Vagina (tissue), 2 donors: ENCODE measurements around the gene TBC1D21.

ENCODE experiments used
- CTCF ChIP-seq, 3 experiments: fragments of 450-650 bp in 2 of 3; fragments of 200-600 bp in 1 of 3; sonication (generic) in 1 of 3; IDR thresholded peaks; one replicate each; pipeline ENCODE4 v1.5.1; 2017 to 2019; ENCODE audit warnings: antibody characterized with exemption in 3 of 3, mild to moderate bottlenecking in 2 of 3, moderate library complexity in 2 of 3
- POLR2A ChIP-seq, 2 donors: fragments of 450-650 bp; IDR thresholded peaks; one replicate each; pipeline ENCODE4 v1.6.1; 2017; ENCODE audit warnings: antibody characterized with exemption in 2 of 2, mild to moderate bottlenecking in 2 of 2, moderate library complexity in 2 of 2

- TF ChIP-seq CTCF (IDR thresholded peaks at IDR 0.05) (no peak), POLR2A (IDR thresholded peaks at IDR 0.05) (no peak)
Measured at GRCh38 chr15:73914145-73914544, 40.8 kb downstream of the TBC1D21 start.
